ENCODE measurements around the gene ZSWIM5. TPM values are rescaled to one million over a fixed set of nuclear protein-coding genes. Genes with fewer than 3 reads are reported as not detected.
"Not testable (repeated sequence)": the region's sequence is repeated elsewhere in the genome, so short reads cannot be mapped to it uniquely, and the experiment has no call there.

The ZSWIM5 gene
- total RNA-seq, 1 donor from 2014 or later, result 0.23 TPM

- no peak for DNase-seq (ENCODE audit: low read depth)
- H3K4me3 ChIP-seq (ENCODE audit: low read depth, low read length), result no peak overlapping the region
- TF ChIP-seq CTCF (conservative IDR thresholded peaks at IDR 0.05; ENCODE audit: low read depth, low read length), result no peak
Observed at GRCh38 chr1:45079533-45079932, 126.9 kb downstream of the ZSWIM5 start.

- DNase-seq (ENCODE audit: low read depth), result not testable (repeated sequence)
Observed at GRCh38 chr1:45076959-45077358, 129.4 kb downstream of the ZSWIM5 start.

GRCh38 chr1:45071567-45071966 lies 134.8 kb downstream of the ZSWIM5 start:
- H3K4me3 ChIP-seq (ENCODE audit: low read depth, low read length), result no peak overlapping the region
- no peak for TF ChIP-seq CTCF (conservative IDR thresholded peaks at IDR 0.05; ENCODE audit: low read depth, low read length)
- DNase-seq (ENCODE audit: low read depth), result no peak

More at GRCh38 chr1:45076959-45077358, 129.4 kb downstream of the ZSWIM5 start:
- not testable (repeated sequence) for H3K4me3 ChIP-seq (ENCODE audit: low read depth, low read length)

GRCh38 chr1:45067806-45068205 lies 138.6 kb downstream of the ZSWIM5 start:
- no peak for DNase-seq (ENCODE audit: low read depth)

GRCh38 chr1:45065083-45065482 lies 141.3 kb downstream of the ZSWIM5 start:
- no peak for TF ChIP-seq CTCF (conservative IDR thresholded peaks at IDR 0.05; ENCODE audit: low read depth, low read length)
- DNase-seq (ENCODE audit: low read depth), result no peak
- no peak overlapping the region for H3K4me3 ChIP-seq (ENCODE audit: low read depth, low read length)

More at GRCh38 chr1:45067806-45068205, 138.6 kb downstream of the ZSWIM5 start:
- no peak for TF ChIP-seq CTCF (conservative IDR thresholded peaks at IDR 0.05; ENCODE audit: low read depth, low read length)
- H3K4me3 ChIP-seq (ENCODE audit: low read depth, low read length), result no peak overlapping the region

GRCh38 chr1:45062463-45062862 lies 143.9 kb downstream of the ZSWIM5 start:
- not testable (repeated sequence) for DNase-seq (ENCODE audit: low read depth); H3K4me3 ChIP-seq (ENCODE audit: low read depth, low read length)

GRCh38 chr1:45059829-45060228 lies 146.6 kb downstream of the ZSWIM5 start:
- no peak overlapping the region for H3K4me3 ChIP-seq (ENCODE audit: low read depth, low read length)
- DNase-seq (ENCODE audit: low read depth), result no peak

GRCh38 chr1:45057542-45057941 lies 148.9 kb downstream of the ZSWIM5 start:
- no peak for TF ChIP-seq CTCF (conservative IDR thresholded peaks at IDR 0.05; ENCODE audit: low read depth, low read length)
- H3K4me3 ChIP-seq (ENCODE audit: low read depth, low read length), result no peak overlapping the region
- no peak for DNase-seq (ENCODE audit: low read depth)

More at GRCh38 chr1:45059829-45060228, 146.6 kb downstream of the ZSWIM5 start:
- TF ChIP-seq CTCF (conservative IDR thresholded peaks at IDR 0.05; ENCODE audit: low read depth, low read length), result no peak
